ENCODE results near the gene ALS2.
"Not testable (repeated sequence)": the region's sequence is repeated elsewhere in the genome, so short reads cannot be mapped to it uniquely, and the experiment has no call there.

Gene ALS2

DNA sequence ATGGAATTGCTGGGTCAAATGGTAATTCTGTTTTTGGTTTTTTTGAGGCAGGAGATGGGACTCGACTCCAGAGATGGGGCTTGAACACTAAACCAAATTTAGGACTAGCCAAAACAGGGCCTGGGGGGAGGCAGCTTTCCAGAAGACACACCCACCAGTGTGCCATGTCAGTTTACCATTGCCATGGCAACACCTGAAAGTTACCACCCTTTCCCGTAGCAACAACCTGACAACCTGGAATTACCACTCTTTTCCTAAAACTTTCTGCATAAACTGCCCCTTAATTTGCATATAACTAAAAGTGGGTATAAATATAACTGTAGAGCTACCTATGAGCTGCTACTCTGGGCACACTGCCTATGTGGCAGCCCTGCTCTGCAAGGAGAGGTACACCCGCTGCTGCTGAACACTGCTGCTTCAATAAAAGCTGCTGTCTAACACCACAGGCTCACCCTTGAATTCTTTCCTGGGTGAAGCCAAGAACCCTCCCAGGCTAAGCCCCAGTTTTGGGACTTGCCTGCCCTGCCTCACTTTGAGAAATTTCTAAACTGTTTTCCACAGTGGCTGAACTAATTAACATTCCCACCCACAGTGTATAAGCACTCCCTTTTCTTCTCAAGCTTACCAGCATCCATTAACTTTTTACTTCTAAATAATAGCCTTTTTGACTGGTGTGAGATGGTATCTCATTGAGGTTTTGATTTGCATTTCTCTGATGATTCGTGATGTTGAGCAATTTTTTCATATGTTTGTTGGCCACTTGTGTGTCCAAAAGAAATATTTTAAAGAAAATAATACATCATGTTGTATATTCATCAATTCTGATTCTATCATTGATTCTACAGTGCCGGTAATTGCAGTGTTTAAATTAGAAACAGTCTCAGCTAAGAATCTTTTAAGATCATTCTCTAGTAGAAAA lies 36.2 kb upstream of the ALS2 start:
- CTCF ChIA-PET, result interaction anchor here (0.6 kb wide), 1 partner anchor 308 kb away, joined by 3 read pairs; no protein-coding TSS in a partner anchor
- H3K27ac ChIP-seq, result no peak overlapping the region
- TF ChIP-seq, protein P1, sequence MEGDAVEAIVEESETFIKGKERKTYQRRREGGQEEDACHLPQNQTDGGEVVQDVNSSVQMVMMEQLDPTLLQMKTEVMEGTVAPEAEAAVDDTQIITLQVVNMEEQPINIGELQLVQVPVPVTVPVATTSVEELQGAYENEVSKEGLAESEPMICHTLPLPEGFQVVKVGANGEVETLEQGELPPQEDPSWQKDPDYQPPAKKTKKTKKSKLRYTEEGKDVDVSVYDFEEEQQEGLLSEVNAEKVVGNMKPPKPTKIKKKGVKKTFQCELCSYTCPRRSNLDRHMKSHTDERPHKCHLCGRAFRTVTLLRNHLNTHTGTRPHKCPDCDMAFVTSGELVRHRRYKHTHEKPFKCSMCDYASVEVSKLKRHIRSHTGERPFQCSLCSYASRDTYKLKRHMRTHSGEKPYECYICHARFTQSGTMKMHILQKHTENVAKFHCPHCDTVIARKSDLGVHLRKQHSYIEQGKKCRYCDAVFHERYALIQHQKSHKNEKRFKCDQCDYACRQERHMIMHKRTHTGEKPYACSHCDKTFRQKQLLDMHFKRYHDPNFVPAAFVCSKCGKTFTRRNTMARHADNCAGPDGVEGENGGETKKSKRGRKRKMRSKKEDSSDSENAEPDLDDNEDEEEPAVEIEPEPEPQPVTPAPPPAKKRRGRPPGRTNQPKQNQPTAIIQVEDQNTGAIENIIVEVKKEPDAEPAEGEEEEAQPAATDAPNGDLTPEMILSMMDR (conservative IDR thresholded peaks at IDR 0.05; ENCODE audit: low read depth), result no peak
- no peak for DNase-seq (ENCODE audit: low spot score)
- POLR2A ChIA-PET (ENCODE audit: low non-redundant PET), result no interaction called here

DNA sequence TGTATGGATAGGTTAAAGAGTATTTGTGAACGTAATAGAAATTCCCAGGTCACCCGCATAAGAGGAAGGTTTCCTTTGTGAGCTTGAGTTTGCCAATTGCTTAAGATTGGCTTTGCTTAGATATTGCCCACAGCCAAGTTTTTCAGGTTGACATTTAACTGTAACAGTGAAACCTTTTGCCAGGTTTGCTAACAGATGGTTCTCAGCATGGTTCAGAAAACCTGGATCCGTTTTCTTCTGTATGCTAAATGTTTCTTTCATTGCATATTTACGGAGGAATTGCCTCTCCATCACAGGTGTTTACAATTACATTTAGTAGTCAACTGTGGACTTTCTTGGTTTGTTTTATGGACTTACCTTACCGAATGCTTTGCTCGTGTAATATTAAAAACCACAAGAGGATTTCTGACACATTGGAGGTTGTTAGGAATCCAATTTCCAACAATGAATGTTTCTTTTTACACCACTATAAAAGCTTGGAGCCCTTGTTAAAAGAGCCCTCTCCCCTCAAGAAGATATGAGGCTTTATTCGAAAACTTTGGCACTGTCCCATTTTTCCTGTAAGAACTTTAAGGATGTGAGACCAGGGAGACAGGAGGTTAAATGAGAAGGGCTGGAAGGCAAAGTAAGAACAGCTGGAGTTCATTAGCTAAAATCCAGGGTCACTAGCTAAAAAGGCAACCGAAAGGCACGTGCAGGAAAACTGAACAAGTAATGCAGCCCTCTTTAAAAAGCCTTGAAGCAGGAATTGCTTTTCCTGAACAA lies 33.4 kb upstream of the ALS2 start:
- no peak overlapping the region for H3K27ac ChIP-seq
- DNase-seq (ENCODE audit: low spot score), result no peak
- TF ChIP-seq, protein P1 (conservative IDR thresholded peaks at IDR 0.05; ENCODE audit: low read depth), result no peak
- POLR2A ChIA-PET (ENCODE audit: low non-redundant PET), result no interaction called here
- CTCF ChIA-PET, result interaction anchor here (0.6 kb wide), 1 partner anchor 70 kb away, joined by 3 read pairs; no protein-coding TSS in a partner anchor

DNA sequence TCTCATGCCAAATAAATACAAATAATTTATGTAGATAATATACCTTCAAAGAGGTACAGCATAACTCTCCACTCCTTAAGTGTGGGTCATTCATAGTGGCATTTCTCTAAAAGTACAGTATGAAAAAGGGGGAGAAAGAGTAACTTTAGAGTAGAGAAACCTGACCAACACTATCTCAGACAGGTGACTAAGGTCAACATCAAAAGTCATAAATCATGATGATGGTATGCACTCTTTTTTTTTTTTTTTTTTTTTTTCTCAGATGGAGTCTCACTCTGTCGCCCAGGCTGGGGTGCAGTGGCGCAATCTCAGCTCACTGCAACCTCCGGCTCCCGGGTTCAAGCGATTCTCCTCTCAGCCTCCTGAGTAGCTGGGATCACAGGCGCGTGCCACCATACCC lies 29.9 kb upstream of the ALS2 start:
- DNase-seq (ENCODE audit: low spot score); POLR2A ChIA-PET (ENCODE audit: low non-redundant PET); CTCF ChIA-PET: not testable (repeated sequence)

DNA sequence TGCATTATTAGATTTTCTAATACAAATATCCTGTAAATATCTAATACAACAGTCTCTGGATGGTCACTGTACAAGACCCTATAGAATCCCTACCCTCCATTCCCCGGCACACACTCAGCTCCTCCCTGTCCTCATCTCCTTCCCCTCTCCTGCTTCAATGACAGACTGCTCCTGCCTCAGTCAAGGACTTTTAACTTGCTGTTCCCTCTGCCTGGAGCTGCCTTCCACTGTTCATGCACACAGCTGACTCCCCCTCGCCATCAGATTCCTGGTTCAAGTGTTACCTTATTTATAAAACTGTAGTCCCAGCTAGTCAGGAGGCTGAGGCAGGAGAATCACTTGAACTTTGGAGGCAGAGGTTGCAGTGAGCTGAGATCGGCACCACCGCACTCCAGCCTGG lies 28.9 kb upstream of the ALS2 start:
- ChIA-PET POLR2A (ENCODE audit: low non-redundant PET) (no interaction called here), CTCF (interaction anchor here (0.6 kb wide), 1 partner anchor 71 kb away, joined by 3 read pairs; no protein-coding TSS in a partner anchor)
- no peak for DNase-seq (ENCODE audit: low spot score)
- TF ChIP-seq, protein P1 (conservative IDR thresholded peaks at IDR 0.05; ENCODE audit: low read depth), result no peak
- no peak overlapping the region for H3K27ac ChIP-seq

More for the DNA sequence above, 29.9 kb upstream of the ALS2 start:
- H3K27ac ChIP-seq, result not testable (repeated sequence)

DNA sequence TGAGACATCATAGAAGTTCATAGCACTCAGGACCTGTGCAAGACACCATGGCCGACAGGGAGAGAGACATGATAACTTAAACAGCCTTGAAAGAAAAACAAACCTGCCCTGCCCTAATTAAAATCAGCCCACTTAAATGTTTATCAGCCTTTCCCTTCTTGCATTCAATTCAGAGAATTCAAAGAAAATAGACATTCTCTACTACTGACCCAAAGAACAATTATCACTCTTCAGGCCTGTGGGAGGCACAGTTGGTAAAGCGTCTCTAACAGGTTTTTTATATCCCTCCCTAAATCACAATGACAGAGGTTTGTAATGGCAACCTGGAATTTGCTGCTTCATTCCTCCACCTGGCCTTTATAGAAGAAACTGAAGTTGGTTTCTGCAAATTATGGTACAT lies 27.3 kb upstream of the ALS2 start:
- CTCF ChIA-PET, result interaction anchor here (1.0 kb wide), 1 partner anchor 13 kb away, joined by 3 read pairs; no protein-coding TSS in a partner anchor
- TF ChIP-seq, protein P1 (conservative IDR thresholded peaks at IDR 0.05; ENCODE audit: low read depth), result no peak
- H3K27ac ChIP-seq, result no peak overlapping the region
- no peak for DNase-seq (ENCODE audit: low spot score)
- POLR2A ChIA-PET (ENCODE audit: low non-redundant PET), result no interaction called here

DNA sequence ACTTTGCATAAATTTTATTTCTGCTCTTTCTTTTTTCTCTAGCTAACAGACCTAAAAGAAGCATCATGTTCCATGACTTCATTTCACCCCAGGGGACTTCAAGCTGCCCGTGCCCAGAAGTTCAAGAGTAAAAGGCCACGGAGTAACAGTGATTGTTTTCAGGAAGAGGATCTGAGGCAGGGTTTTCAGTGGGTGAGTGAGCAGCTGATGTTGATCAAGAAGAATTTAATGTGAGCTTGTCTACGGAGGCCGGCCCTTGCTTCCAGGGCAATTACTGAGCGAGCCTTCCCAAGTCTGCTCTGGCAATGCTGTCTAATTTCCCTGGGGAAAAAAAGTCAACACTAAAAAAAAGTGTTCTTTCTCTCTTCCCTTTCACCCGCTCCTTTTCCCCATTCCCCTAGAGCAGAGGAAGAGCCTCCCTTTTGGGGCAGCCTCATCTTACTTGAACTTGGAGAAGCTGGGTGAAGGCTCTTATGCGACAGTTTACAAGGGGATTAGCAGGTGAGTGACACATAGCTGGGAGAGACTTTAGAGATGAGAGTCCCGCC lies 26.8 kb upstream of the ALS2 start:
- TF ChIP-seq, protein P1 (conservative IDR thresholded peaks at IDR 0.05; ENCODE audit: low read depth), result no peak
- DNase-seq (ENCODE audit: low spot score), result no peak
- no peak overlapping the region for H3K27ac ChIP-seq
- ChIA-PET CTCF (interaction anchor here (0.7 kb wide), 1 partner anchor 70 kb away, joined by 10 read pairs; no protein-coding TSS in a partner anchor), POLR2A (ENCODE audit: low non-redundant PET) (no interaction called here)

Measured in RWPE1 (cell line).